A549 treated with GW870086 at 1 μM for 4 hours (cell line): ENCODE data around the gene LPAR2. TPM values are rescaled to one million over a fixed set of nuclear protein-coding genes. Genes with fewer than 3 reads are reported as not detected.

Experiments used
- total RNA-seq: library from RNA; stranded (reverse); fragments of 200-300 nt; extraction: Qiagen RNA extraction; gene quantifications from 5 replicates; pipeline ENCODE4 v1.2.3, GENCODE V29; 2022; ENCODE audit warnings: low read depth

The LPAR2 gene
- total RNA-seq, result 4.4 to 5.7 TPM (median 4.9 TPM) in 5 replicates

GRCh38 chr19:19627621-19628500, at the start of gene LPAR2:
Gene LPAR2 (minus strand): TSS chr19:19628220. CDS start chr19:19627275, 945 bp downstream.

GRCh38 chr19:19668230-19669012, 40.4 kb upstream of the LPAR2 start, which contains the start of gene ZNF101:
Gene ZNF101 (plus strand): TSS chr19:19668839. CDS start chr19:19668964, 125 bp downstream.

GRCh38 chr19:19663256-19664120, 35.5 kb upstream of the LPAR2 start, which contains the start of gene ATP13A1:
Gene ATP13A1 (minus strand): TSS chr19:19663676. CDS start chr19:19663666, 10 bp downstream.

GRCh38 chr19:19643158-19644053, 15.4 kb upstream of the LPAR2 start, which contains the start of gene GMIP:
Gene GMIP (minus strand): TSS chr19:19643657. CDS start chr19:19643529, 128 bp downstream.

DNA sequence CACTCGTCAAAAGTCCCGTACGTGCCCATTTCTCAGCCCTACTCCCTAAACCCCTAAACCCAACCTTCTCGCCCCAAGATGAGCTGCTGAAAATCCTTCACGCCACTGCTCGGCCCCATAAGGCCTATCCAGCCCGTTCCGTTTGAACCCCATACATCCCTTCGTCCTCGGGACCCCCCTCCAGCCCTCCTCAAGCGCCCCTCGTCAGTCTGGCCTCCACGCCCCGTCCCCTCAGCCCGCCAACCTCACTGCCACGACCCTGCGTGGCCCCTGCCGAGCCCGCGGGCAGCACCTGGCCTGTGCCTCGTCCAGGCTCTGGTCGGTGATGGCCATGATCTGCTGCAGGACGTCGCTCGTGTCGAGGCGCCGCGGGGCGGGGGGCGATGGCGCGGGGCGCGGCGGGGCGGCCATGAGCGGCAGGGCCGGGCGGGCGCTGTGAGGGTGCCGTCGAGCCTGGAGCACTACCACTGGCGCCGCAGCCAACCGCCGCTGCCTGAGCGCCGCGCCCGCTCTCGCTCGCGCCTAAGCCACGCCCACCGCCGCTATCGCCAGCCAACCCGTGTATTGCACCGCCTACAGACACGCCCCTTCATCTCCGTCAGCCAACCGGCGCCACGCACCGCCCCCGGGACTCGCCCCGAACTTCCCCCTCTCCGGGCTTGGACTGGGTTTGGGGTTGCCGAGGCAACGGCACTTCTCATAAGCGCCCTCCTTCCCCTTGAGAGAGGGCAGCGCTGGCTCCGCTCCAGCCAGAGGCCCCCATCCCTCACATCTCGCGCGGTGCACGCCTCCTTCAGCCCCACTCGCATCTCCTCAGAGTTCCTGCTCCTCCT, 9.6 kb downstream of the LPAR2 start, which contains the start of gene PBX4:
TSS of gene PBX4 (minus strand) at position 469 of the 833 bp plus-strand sequence. CDS start at position 411, 58 bp downstream.

Other genes with a start within 250 kb of the LPAR2 start
- gene GATAD2A, start 222.5 kb downstream of the LPAR2 start, total RNA-seq, result 39.2 to 50.1 TPM (median 46.6 TPM) in 5 replicates
- gene TSSK6, start 112.7 kb downstream of the LPAR2 start, total RNA-seq, result 0.86 to 1.8 TPM (median 1.7 TPM) in 5 replicates
- 145 to 183 TPM (median 161 TPM) in 5 replicates for gene NDUFA13, start 112.0 kb downstream of the LPAR2 start, total RNA-seq
- 2.2 to 3.8 TPM (median 3.1 TPM) in 5 replicates for gene YJEFN3, start 99.3 kb downstream of the LPAR2 start, total RNA-seq
- gene CILP2, start 90.0 kb downstream of the LPAR2 start, total RNA-seq, result 0.08 to 0.31 TPM (median 0.20 TPM) in 5 replicates
- gene PBX4, start 9.5 kb downstream of the LPAR2 start, total RNA-seq, result 1.5 to 2.9 TPM (median 2.2 TPM) in 5 replicates
- gene GMIP, start 15.4 kb upstream of the LPAR2 start, total RNA-seq, result 4.5 to 7.1 TPM (median 6.1 TPM) in 5 replicates
- 22.5 to 34.4 TPM (median 32.4 TPM) in 5 replicates for gene ATP13A1, start 35.5 kb upstream of the LPAR2 start, total RNA-seq
- gene ZNF101, start 40.6 kb upstream of the LPAR2 start, total RNA-seq, result 2.2 to 6.6 TPM (median 4.7 TPM) in 5 replicates
- gene ZNF14, start 104.9 kb upstream of the LPAR2 start, total RNA-seq, result 1.7 to 2.6 TPM (median 2.1 TPM) in 5 replicates
- gene ZNF506, start 193.5 kb upstream of the LPAR2 start, total RNA-seq, result 0.13 to 0.49 TPM (median 0.27 TPM) in 4 of 5 replicates, not detected in the other
- 0.06 TPM in 1 of 5 replicates, not detected in the others for gene ZNF253, start 237.7 kb upstream of the LPAR2 start, total RNA-seq